Muscle of arm (tissue), 14 donors: ENCODE results near the gene BMP5. TPM values are rescaled to one million over a fixed set of nuclear protein-coding genes. Genes with fewer than 3 reads are reported as not detected.
"Not testable (repeated sequence)": the region's sequence is repeated elsewhere in the genome, so short reads cannot be mapped to it uniquely, and the experiment has no call there.

Experiments used
- DNase-seq: peaks from one replicate; pipeline ENCODE4 v3.0.0-alpha.2; 2013
- long read RNA-seq, 11 donors: transcript quantifications; one replicate each; lab custom pipeline, GENCODE V29; 2026
- polyA plus RNA-seq, 12 donors: library from polyadenylated mRNA; unstranded; fragments of 120-200 nt; gene quantifications; one replicate each; pipeline ENCODE4 v1.2.1, GENCODE V29; 2013; ENCODE audit not compliant: insufficient read length in 12 of 12

BMP5 gene
- polyA plus RNA-seq: 10 to 100 TPM in 11 of 12 donors, not detected in 1; 11.1 to 24.7 (median 15.8) TPM
- long read RNA-seq, donor 1, partial matches to known transcripts: 6 of 8 reads
- long read RNA-seq, donor 1, other reads (novel, unspliced or antisense): 0 of 8 reads
- long read RNA-seq, donor 2, partial matches to known transcripts: 0 of 3 reads
- long read RNA-seq, donor 2, other reads (novel, unspliced or antisense): 0 of 3 reads
- long read RNA-seq, donor 3, transcript BMP5-201 (7 exons, 3,952 nt): major isoform, 5 of 5 reads
- long read RNA-seq, donor 3, partial matches to known transcripts: 0 of 5 reads
- long read RNA-seq, donor 3, other reads (novel, unspliced or antisense): 0 of 5 reads
- long read RNA-seq, donor 4, partial matches to known transcripts: 0 of 2 reads
- long read RNA-seq, donor 4, other reads (novel, unspliced or antisense): 0 of 2 reads
- long read RNA-seq, donor 5, transcript BMP5-201 (7 exons, 3,952 nt): major isoform, 11 of 11 reads
- long read RNA-seq, donor 5, partial matches to known transcripts: 0 of 11 reads
- long read RNA-seq, donor 5, other reads (novel, unspliced or antisense): 0 of 11 reads
- long read RNA-seq, donor 6, partial matches to known transcripts: 0 of 3 reads
- long read RNA-seq, donor 6, other reads (novel, unspliced or antisense): 0 of 3 reads
- long read RNA-seq, donor 7, partial matches to known transcripts: 0 of 1 reads
- long read RNA-seq, donor 7, other reads (novel, unspliced or antisense): 0 of 1 reads
- long read RNA-seq, donor 8, partial matches to known transcripts: 0 of 4 reads
- long read RNA-seq, donor 8, other reads (novel, unspliced or antisense): 0 of 4 reads
- long read RNA-seq, donor 9, transcript BMP5-201 (7 exons, 3,952 nt): major isoform, 7 of 7 reads
- long read RNA-seq, donor 9, partial matches to known transcripts: 0 of 7 reads
- long read RNA-seq, donor 9, other reads (novel, unspliced or antisense): 0 of 7 reads
- long read RNA-seq, donor 10, partial matches to known transcripts: 0 of 3 reads
- long read RNA-seq, donor 10, other reads (novel, unspliced or antisense): 0 of 3 reads
- long read RNA-seq, donor 11, transcript BMP5-201 (7 exons, 3,952 nt): major isoform, 6 of 6 reads
- long read RNA-seq, donor 11, partial matches to known transcripts: 0 of 6 reads
- long read RNA-seq, donor 11, other reads (novel, unspliced or antisense): 0 of 6 reads

GRCh38 chr6:55875400-55875799, at the start of gene BMP5:
TSS of gene BMP5 (minus strand) at chr6:55875590. CDS start at chr6:55874865, 725 bp downstream.
- DNase-seq: peak; percentile 59

GRCh38 chr6:55922406-55922805, 47.0 kb upstream of the BMP5 start:
- DNase-seq: no peak

- no peak for DNase-seq
These were observed 44.4 kb upstream of the BMP5 start for GRCh38 chr6:55919716-55920308.

GRCh38 chr6:55918639-55919038, 43.2 kb upstream of the BMP5 start:
- DNase-seq: no peak

GRCh38 chr6:55917751-55918415, 42.5 kb upstream of the BMP5 start:
- peak; percentile 66 for DNase-seq

GRCh38 chr6:55916188-55916587, 40.8 kb upstream of the BMP5 start:
- no peak for DNase-seq

GRCh38 chr6:55913228-55914195, 38.1 kb upstream of the BMP5 start:
- DNase-seq: no peak

- not testable (repeated sequence) for DNase-seq
These were observed 35.1 kb upstream of the BMP5 start for GRCh38 chr6:55910466-55910865.

- DNase-seq: not testable (repeated sequence)
These were observed 34.5 kb upstream of the BMP5 start for GRCh38 chr6:55909911-55910310.

GRCh38 chr6:55902796-55903195, 27.4 kb upstream of the BMP5 start:
- DNase-seq: no peak

GRCh38 chr6:55901765-55902270, 26.4 kb upstream of the BMP5 start:
- no peak for DNase-seq

GRCh38 chr6:55898342-55898741, 23.0 kb upstream of the BMP5 start:
- DNase-seq: no peak

GRCh38 chr6:55897346-55897745, 22.0 kb upstream of the BMP5 start:
- DNase-seq: no peak

- DNase-seq: no peak
These were observed 20.8 kb upstream of the BMP5 start for GRCh38 chr6:55895972-55896730.

- no peak for DNase-seq
These were observed 17.5 kb upstream of the BMP5 start for GRCh38 chr6:55892749-55893357.

- no peak for DNase-seq
These were observed 13.5 kb upstream of the BMP5 start for GRCh38 chr6:55888917-55889316.

GRCh38 chr6:55886185-55886836, 10.9 kb upstream of the BMP5 start:
- DNase-seq: peak; percentile 63
